Endothelial cell of umbilical vein (primary cell): ENCODE measurements around the gene GAS7. TPM values are rescaled to one million over a fixed set of nuclear protein-coding genes. Genes with fewer than 3 reads are reported as not detected.

Source experiments
- BruUV-seq: library from RNA; stranded (reverse); fragments of 400-500 nt; replicated peaks from 2 replicates; lab custom pipeline; 2021; lab: Mats Ljungman, UMichigan
- CTCF ChIA-PET: fragments of 300-600, 350-600 bp; sonication (Branson Sonifier 250); formaldehyde crosslinking; loops from one replicate; lab custom pipeline; 2021; ENCODE audit warnings: antibody characterized with exemption, inconsistent platforms; lab: Charles Lee
- POLR2A ChIA-PET: fragments of 300-600, 350-600 bp; sonication (Branson Sonifier 250); formaldehyde crosslinking; loops from one replicate; lab custom pipeline; 2021; ENCODE audit warnings: antibody characterized with exemption, inconsistent platforms; lab: Charles Lee
- DNase-seq: peaks from one replicate; pipeline ENCODE4 v3.0.0-alpha.2; 2011; ENCODE audit warnings: low read depth, low spot score
- FAIRE-seq: peaks from 2 replicates; lab custom pipeline; 2011; peaks lifted over from hg19 to GRCh38; lab: Jason Lieb, UNC
- H2AFZ ChIP-seq: 2 replicates; pipeline ENCODE4 v1.6.0; 2012; ENCODE audit warnings: low read depth, low read length, control low read depth, inconsistent platforms
- H3K27ac ChIP-seq: 2 replicates; pipeline ENCODE4 v1.5.1; 2011; ENCODE audit warnings: low read depth, mild to moderate bottlenecking, control low read depth, low read length, moderate library complexity; ENCODE audit not compliant: insufficient read depth
- H3K27me3 ChIP-seq, 2 experiments: 2 replicates each; pipeline versions ENCODE4 v1.6.0 to v1.6.1; 2011; ENCODE audit warnings: low read length in 2 of 2, mixed read lengths in 1 of 2; ENCODE audit not compliant: control insufficient read depth in 2 of 2, insufficient read depth in 2 of 2
- H3K36me3 ChIP-seq, 2 experiments: 2 replicates in 1 of 2; 3 replicates in 1 of 2; pipeline ENCODE4 v1.5.1; 2011; ENCODE audit warnings: low read length in 2 of 2, mild to moderate bottlenecking in 1 of 2, moderate library complexity in 1 of 2; ENCODE audit not compliant: control insufficient read depth in 2 of 2, insufficient read depth in 2 of 2; ENCODE audit errors: extremely low read depth in 1 of 2
- H3K4me1 ChIP-seq: 3 replicates; pipeline ENCODE4 v1.5.1; 2011; ENCODE audit warnings: mild to moderate bottlenecking, low read length; ENCODE audit not compliant: control insufficient read depth, insufficient read depth; ENCODE audit errors: extremely low read depth
- H3K4me2 ChIP-seq: 2 replicates; pipeline ENCODE4 v1.6.1; 2011; ENCODE audit warnings: low read length, control low read depth, mixed read lengths; ENCODE audit not compliant: insufficient read depth
- H3K4me3 ChIP-seq, 3 experiments: fragments of 200-600 bp in 1 of 3; sonication (generic), shearing (Covaris generic) in 1 of 3; replicated peaks in 1 of 3; 2 replicates each; pipeline ENCODE4 v1.5.1; 2011 to 2016; ENCODE audit warnings: control low read depth in 3 of 3, low read length in 3 of 3, mild to moderate bottlenecking in 2 of 3, inconsistent platforms in 1 of 3, low read depth in 1 of 3, moderate library complexity in 1 of 3; ENCODE audit not compliant: insufficient read depth in 1 of 3
- H3K79me2 ChIP-seq: 2 replicates; pipeline ENCODE4 v1.6.0; 2012; ENCODE audit warnings: low read length, inconsistent platforms; ENCODE audit not compliant: control insufficient read depth, insufficient read depth
- H3K9ac ChIP-seq: replicated peaks from 2 replicates; pipeline ENCODE3; 2011; ENCODE audit warnings: low read length, control low read depth; ENCODE audit not compliant: insufficient read depth; ENCODE audit errors: extremely low read depth
- H3K9me1 ChIP-seq: replicated peaks from 3 replicates; pipeline ENCODE4 v1.6.0; 2011; ENCODE audit warnings: mild to moderate bottlenecking, low read length; ENCODE audit not compliant: control insufficient read depth, insufficient read depth; ENCODE audit errors: extremely low read depth
- H3K9me3 ChIP-seq: replicated peaks from 2 replicates; pipeline ENCODE4 v1.5.1; 2012; ENCODE audit warnings: low read length, inconsistent platforms; ENCODE audit not compliant: control insufficient read depth, insufficient read depth
- H4K20me1 ChIP-seq: replicated peaks from 2 replicates; pipeline ENCODE3; 2011; ENCODE audit warnings: mild to moderate bottlenecking, low read length; ENCODE audit not compliant: control insufficient read depth, insufficient read depth; ENCODE audit errors: extremely low read depth
- CTCF ChIP-seq, 2 donors: IDR thresholded peaks; 1 replicate in 1 of 2; 2 replicates in 1 of 2; pipeline ENCODE4 v1.5.1; 2011; ENCODE audit warnings: low read length in 2 of 2, mild to moderate bottlenecking in 2 of 2, moderate library complexity in 2 of 2, control low read depth in 1 of 2, inconsistent platforms in 1 of 2, low read depth in 1 of 2; ENCODE audit not compliant: insufficient read depth in 1 of 2; ENCODE audit errors: extremely low read depth in 1 of 2
- EZH2 ChIP-seq: IDR thresholded peaks from 2 replicates; pipeline ENCODE4 v1.6.1; 2012; ENCODE audit warnings: borderline replicate concordance, low read depth, mild to moderate bottlenecking, moderate library complexity, low read length, inconsistent platforms; ENCODE audit not compliant: severe bottlenecking
- GATA2 ChIP-seq: IDR thresholded peaks from 2 replicates; pipeline ENCODE4 v1.7.0; 2011; ENCODE audit warnings: low read depth, mild to moderate bottlenecking, moderate library complexity, mixed read lengths, low read length; ENCODE audit not compliant: insufficient read length, insufficient read depth
- JUN ChIP-seq: IDR thresholded peaks from 2 replicates; pipeline ENCODE4 v1.6.1; 2011; ENCODE audit warnings: borderline replicate concordance, low read depth; ENCODE audit not compliant: insufficient read length, insufficient read depth
- MYC ChIP-seq: IDR thresholded peaks from one replicate; pipeline ENCODE4 v1.6.1; 2011; ENCODE audit warnings: mild to moderate bottlenecking, low read depth, low read length
- POLR2A ChIP-seq: IDR thresholded peaks from 2 replicates; pipeline ENCODE4 v1.6.1; 2012; ENCODE audit warnings: low read depth, mild to moderate bottlenecking, control low read depth, low read length
- POLR2AphosphoS5 ChIP-seq: IDR thresholded peaks from 2 replicates; pipeline ENCODE4 v1.6.1; 2012; ENCODE audit warnings: low read depth, mild to moderate bottlenecking, control low read depth, low read length, moderate library complexity; ENCODE audit not compliant: insufficient read depth
- dilution Hi-C: fragments of 300-500 bp; cut with MboI; formaldehyde crosslinking; loops from one replicate; pipeline ENCODE4 v1.15.0; 2019; ENCODE audit warnings: low sequenced_read_pairs; ENCODE audit not compliant: extremely low pct_ligation_motif_present
- intact Hi-C: fragments of 100-400 bp; cut with micrococcal nuclease; formaldehyde crosslinking; loops from one replicate; pipeline ENCODE4 v1.10.0; 2022
- polyA plus RNA-seq, 4 experiments: library from polyadenylated mRNA; depleted of rRNA in 3 of 4; stranded (reverse) in 3 of 4; unstranded in 1 of 4; fragments of >200 nt; gene quantifications; 2 replicates each; pipeline versions ENCODE4 v1.2.1 to v1.2.3, GENCODE V29; 2011 to 2012; ENCODE audit warnings: missing spikeins in 1 of 4
- total RNA-seq: library from RNA; stranded (reverse); gene quantifications from 2 replicates; pipeline ENCODE4 v1.2.3, GENCODE V29; 2021
- TF ChIP-seq, protein P1 (sequence below): IDR thresholded peaks from 2 replicates; pipeline ENCODE4 v1.6.1; 2011; ENCODE audit not compliant: insufficient read depth, insufficient read length

Gene GAS7
- total and polyA plus RNA-seq, 2 donors (not counting 3 experiments of a cell fraction or from before 2014, with no cell fraction given) = not detected

DNA sequence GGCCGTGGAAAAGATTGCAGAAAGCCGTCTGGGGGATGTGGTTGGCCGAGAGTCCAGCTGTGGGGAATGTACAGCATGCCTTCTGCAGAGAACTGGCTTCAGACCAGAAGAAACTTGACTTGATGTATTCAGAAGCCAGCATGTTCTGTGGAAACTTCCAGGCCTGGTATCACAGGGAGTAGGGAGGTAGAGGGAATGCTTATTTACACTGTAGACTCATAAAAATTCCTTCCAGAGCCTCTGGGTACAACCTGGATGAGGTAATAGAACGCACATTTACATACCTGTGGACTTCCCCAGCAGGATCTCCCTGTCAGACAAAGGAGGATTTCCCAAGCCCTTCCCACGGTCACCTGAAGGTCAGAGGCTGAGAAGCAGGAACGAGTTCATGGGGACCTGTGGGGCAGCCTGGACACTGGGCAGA is 11.8 kb upstream of the GAS7 start:
- no peaks in the 10 kb centered on the region for H3K9me1 ChIP-seq
- DNase-seq (no peak), FAIRE-seq (no peak)
- peaks cover 4% of the 10 kb centered on the region for H3K9me3 ChIP-seq
- H3K4me3 ChIP-seq = no peak overlapping the region
- H3K79me2 ChIP-seq = no peaks in the 10 kb centered on the region
- dilution Hi-C loops (no loop called here), intact Hi-C loops (no loop called here)
- ChIA-PET POLR2A (no interaction called here), CTCF (no interaction called here)
- H3K27me3 ChIP-seq = no peaks in the 10 kb centered on the region
- H3K36me3 ChIP-seq = no peaks in the 10 kb centered on the region
- no peak overlapping the region for H3K4me2 ChIP-seq
- no peak overlapping the region for H2AFZ ChIP-seq
- TF ChIP-seq JUN = no peak
- TF ChIP-seq, protein P1, sequence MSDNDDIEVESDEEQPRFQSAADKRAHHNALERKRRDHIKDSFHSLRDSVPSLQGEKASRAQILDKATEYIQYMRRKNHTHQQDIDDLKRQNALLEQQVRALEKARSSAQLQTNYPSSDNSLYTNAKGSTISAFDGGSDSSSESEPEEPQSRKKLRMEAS = no peak
- TF ChIP-seq POLR2A = no peak
- no peak for TF ChIP-seq POLR2AphosphoS5
- no peak for TF ChIP-seq EZH2
- TF ChIP-seq CTCF (IDR thresholded peaks at IDR 0.05; ENCODE audit: extremely low read depth in 1 of 2, insufficient read depth in 1 of 2, low read depth in 1 of 2, low read length in 2 of 2) = no peak
- TF ChIP-seq MYC = no peak
- no peak for TF ChIP-seq GATA2
- H3K9ac ChIP-seq = no peak overlapping the region
- no peaks in the 10 kb centered on the region for H4K20me1 ChIP-seq
- no peak overlapping the region for H3K27ac ChIP-seq
- no TSS peak for BruUV-seq
- H3K4me1 ChIP-seq = no peaks in the 10 kb centered on the region
